Superior temporal gyrus (tissue), 1 donor: ENCODE results near the gene PDE1C.

Experiments
- DNase-seq: peaks from one replicate; pipeline ENCODE4 v3.0.0-alpha.2; 2016; ENCODE audit errors: extremely low spot score

PDE1C gene

GRCh38 chr7:31991846-31992245, 78.4 kb downstream of the PDE1C start:
- no peak for DNase-seq

- no peak for DNase-seq
Measured at GRCh38 chr7:31991406-31991805, 78.8 kb downstream of the PDE1C start.

- DNase-seq: no peak
Measured at GRCh38 chr7:31986878-31987518, 83.2 kb downstream of the PDE1C start.

GRCh38 chr7:31982962-31983361, 87.2 kb downstream of the PDE1C start:
- no peak for DNase-seq

GRCh38 chr7:31981874-31982390, 88.3 kb downstream of the PDE1C start:
- DNase-seq: no peak

GRCh38 chr7:31979690-31980330, 90.4 kb downstream of the PDE1C start:
- DNase-seq: no peak

GRCh38 chr7:31975546-31975945, 94.7 kb downstream of the PDE1C start:
- DNase-seq: no peak

- no peak for DNase-seq
Measured at GRCh38 chr7:31974351-31974750, 95.9 kb downstream of the PDE1C start.

GRCh38 chr7:31971049-31971667, 99.0 kb downstream of the PDE1C start:
- no peak for DNase-seq

- DNase-seq: no peak
Measured at GRCh38 chr7:31970501-31970900, 99.7 kb downstream of the PDE1C start.

GRCh38 chr7:31963569-31964175, 106.5 kb downstream of the PDE1C start:
- no peak for DNase-seq

GRCh38 chr7:31962246-31962645, 108.0 kb downstream of the PDE1C start:
- DNase-seq: no peak

GRCh38 chr7:31958226-31958625, 112.0 kb downstream of the PDE1C start:
- DNase-seq: no peak

- no peak for DNase-seq
Measured at GRCh38 chr7:31957756-31958155, 112.5 kb downstream of the PDE1C start.

GRCh38 chr7:31957090-31957720, 113.0 kb downstream of the PDE1C start:
- no peak for DNase-seq

- DNase-seq: no peak
Measured at GRCh38 chr7:31955641-31956040, 114.6 kb downstream of the PDE1C start.

- DNase-seq: no peak
Measured at GRCh38 chr7:31955021-31955420, 115.2 kb downstream of the PDE1C start.

GRCh38 chr7:31954500-31954899, 115.7 kb downstream of the PDE1C start:
- no peak for DNase-seq

GRCh38 chr7:31953432-31953831, 116.8 kb downstream of the PDE1C start:
- no peak for DNase-seq

GRCh38 chr7:31950091-31950755, 120.0 kb downstream of the PDE1C start:
- no peak for DNase-seq

- DNase-seq: no peak
Measured at GRCh38 chr7:31948029-31948428, 122.2 kb downstream of the PDE1C start.

GRCh38 chr7:31940167-31940566, 130.0 kb downstream of the PDE1C start:
- no peak for DNase-seq
